HG03108 (cell line): Measurements from ENCODE around the gene MEX3C.

Experiments used
- ATAC-seq: cut with Tn5 transposase; IDR thresholded peaks from one replicate; pipeline ENCODE4 v1.9.1; 2021; ENCODE audit warnings: moderate library complexity; ENCODE audit not compliant: unreplicated experiment

MEX3C gene

GRCh38 chr18:51197661-51198424 lies at the start of gene MEX3C:
TSS of gene MEX3C (minus strand) at chr18:51197681. CDS start at chr18:51197320, 361 bp downstream.
- peak; percentile 75 for ATAC-seq

GRCh38 chr18:51241226-51241625 lies 43.7 kb upstream of the MEX3C start:
- ATAC-seq, result no peak

GRCh38 chr18:51236225-51236624 lies 38.7 kb upstream of the MEX3C start:
- ATAC-seq, result no peak

GRCh38 chr18:51235009-51235789 lies 37.7 kb upstream of the MEX3C start:
- ATAC-seq, result peak; percentile 70

- no peak for ATAC-seq
Observed at GRCh38 chr18:51234117-51235008, 36.9 kb upstream of the MEX3C start.

GRCh38 chr18:51229328-51229727 lies 31.8 kb upstream of the MEX3C start:
- ATAC-seq, result no peak

GRCh38 chr18:51227660-51228059 lies 30.2 kb upstream of the MEX3C start:
- no peak for ATAC-seq

- ATAC-seq, result no peak
Observed at GRCh38 chr18:51226587-51227350, 29.3 kb upstream of the MEX3C start.

- no peak for ATAC-seq
Observed at GRCh38 chr18:51226068-51226467, 28.6 kb upstream of the MEX3C start.

- ATAC-seq, result no peak
Observed at GRCh38 chr18:51212606-51213005, 15.1 kb upstream of the MEX3C start.

GRCh38 chr18:51211552-51211951 lies 14.1 kb upstream of the MEX3C start:
- ATAC-seq, result peak; percentile 95

- ATAC-seq, result peak; percentile 2
Observed at GRCh38 chr18:51196811-51197660, 445 bp downstream of the MEX3C start.

- peak; percentile 0 for ATAC-seq
Observed at GRCh38 chr18:51196118-51196810, 1.2 kb downstream of the MEX3C start.

- ATAC-seq, result no peak
Observed at GRCh38 chr18:51195451-51196117, 1.9 kb downstream of the MEX3C start.

- no peak for ATAC-seq
Observed at GRCh38 chr18:51195086-51195450, 2.4 kb downstream of the MEX3C start.

GRCh38 chr18:51194604-51195003 lies 2.9 kb downstream of the MEX3C start:
- no peak for ATAC-seq

GRCh38 chr18:51193621-51194287 lies 3.7 kb downstream of the MEX3C start:
- no peak for ATAC-seq

GRCh38 chr18:51192696-51193095 lies 4.8 kb downstream of the MEX3C start:
- no peak for ATAC-seq
